K562 (cell line): ENCODE data around the gene MAP1A. TPM values are rescaled to one million over a fixed set of nuclear protein-coding genes. Genes with fewer than 3 reads are reported as not detected.

Experiments
- BRD9 ChIP-seq: fragments of 450-650 bp; IDR thresholded peaks from 2 replicates; pipeline ENCODE4 v1.6.1; 2018; ENCODE audit warnings: low read depth; ENCODE audit not compliant: partially characterized antibody
- E2F6 ChIP-seq, 2 experiments: IDR thresholded peaks; 2 replicates each; pipeline ENCODE4 v1.6.1; 2011; ENCODE audit warnings: borderline replicate concordance in 1 of 2, control low read depth in 1 of 2, low read depth in 1 of 2, low read length in 1 of 2, mild to moderate bottlenecking in 1 of 2, mixed read lengths in 1 of 2, moderate library complexity in 1 of 2; ENCODE audit not compliant: insufficient read depth in 1 of 2, insufficient read length in 1 of 2, poor library complexity in 1 of 2, severe bottlenecking in 1 of 2; ENCODE audit errors: extremely low read depth in 1 of 2
- IFI16 ChIP-seq: fragments of 250-450 bp; sonication (Bioruptor Pico); IDR thresholded peaks from 2 replicates; pipeline ENCODE4 v2.1.2; 2022; ENCODE audit warnings: mild to moderate bottlenecking, inconsistent platforms
- IRF9 ChIP-seq: fragments of 450-650 bp; IDR thresholded peaks from 2 replicates; pipeline ENCODE4 v1.6.1; 2016; ENCODE audit warnings: missing biosample characterization, missing genetic modification characterization
- TEAD4 ChIP-seq, 2 experiments: sonication (generic) in 1 of 2; formaldehyde crosslinking in 1 of 2; IDR thresholded peaks; 2 replicates each; pipeline versions ENCODE4 v1.6.1 to v1.8.0; 2012 to 2022; ENCODE audit warnings: borderline replicate concordance in 1 of 2, inconsistent platforms in 1 of 2, low read length in 1 of 2, mild to moderate bottlenecking in 1 of 2, missing genetic modification reagents in 1 of 2
- TRIM28 ChIP-seq: fragments of 450-650 bp; IDR thresholded peaks from 2 replicates; pipeline ENCODE4 v1.6.1; 2017
- YY1 ChIP-seq, 3 experiments: IDR thresholded peaks; 2 replicates each; pipeline ENCODE4 v1.6.1; 2011; ENCODE audit warnings: low read length in 2 of 3, mild to moderate bottlenecking in 2 of 3, moderate library complexity in 2 of 3, borderline replicate concordance in 1 of 3, control low read depth in 1 of 3, low read depth in 1 of 3; ENCODE audit not compliant: insufficient read depth in 3 of 3, insufficient replicate concordance in 2 of 3, control insufficient read depth in 1 of 3, insufficient read length in 1 of 3; ENCODE audit errors: extremely low read depth in 1 of 3
- ZBTB40 ChIP-seq, 2 experiments: fragments of 450-650 bp in 1 of 2; sonication (generic) in 1 of 2; formaldehyde crosslinking in 1 of 2; IDR thresholded peaks; 2 replicates each; pipeline versions ENCODE4 v1.7.1 to v1.9.0; 2016 to 2022; ENCODE audit warnings: inconsistent platforms in 1 of 2, mild to moderate bottlenecking in 1 of 2, missing genetic modification reagents in 1 of 2
- ZKSCAN1 ChIP-seq: fragments of 150-350 bp; IDR thresholded peaks from 2 replicates; pipeline ENCODE4 v1.6.1; 2016; ENCODE audit warnings: low read depth, low read length
- ZNF232 ChIP-seq: sonication (generic); formaldehyde crosslinking; IDR thresholded peaks from 2 replicates; pipeline ENCODE4 v1.8.0; 2022; ENCODE audit warnings: mild to moderate bottlenecking, missing genetic modification reagents
- ZNF655 ChIP-seq: fragments of 250-450 bp; sonication (Bioruptor Pico); IDR thresholded peaks from 2 replicates; pipeline ENCODE4 v1.5.0; 2021
- polyA plus RNA-seq, 8 experiments: library from polyadenylated mRNA; depleted of rRNA in 4 of 8; stranded (reverse) in 5 of 8; unstranded in 3 of 8; fragments of >200 nt; fragmentation: Nextera tagmentation in 2 of 8; fragmentation: Illumina TruSeq in 1 of 8; extraction: Ambion mirVana in 2 of 8; extraction: Trizol in 1 of 8; gene quantifications; 2 replicates each; pipeline versions ENCODE4 v1.2.1 to v1.2.3, GENCODE V29; 2011 to 2014; ENCODE audit warnings: inconsistent platforms in 1 of 8, missing spikeins in 1 of 8
- total RNA-seq, 7 experiments: library from RNA; depleted of rRNA in 6 of 7; stranded (reverse); fragments of >200 nt in 6 of 7; fragmentation: Illumina TruSeq in 2 of 7; extraction: Trizol in 2 of 7; gene quantifications; 2 replicates each; pipeline versions ENCODE4 v1.2.1 to v1.2.3, GENCODE V29; 2011 to 2021; ENCODE audit warnings: low replicate concordance in 1 of 7

The MAP1A gene
- total and polyA plus RNA-seq, 9 of the 15 experiments (the other 6 are each of a cell fraction or from before 2014, with no cell fraction given): 2.0 to 20.3 (median 7.3) TPM

GRCh38 chr15:43492673-43493601, 24.5 kb upstream of the MAP1A start, which contains the start of gene TP53BP1 (continued):
- 0 out of 2 replicates have a peak, but pooled peaks have one; percentile 53 for TF ChIP-seq TRIM28
- TF ChIP-seq E2F6 (IDR thresholded peaks at IDR 0.05; ENCODE audit: borderline replicate concordance in 1 of 2, extremely low read depth in 1 of 2, insufficient read depth in 1 of 2, insufficient read length in 1 of 2, low read depth in 1 of 2, low read length in 1 of 2, poor library complexity in 1 of 2, severe bottlenecking in 1 of 2): no peak
- TF ChIP-seq ZKSCAN1: no peak
- TF ChIP-seq ZNF232 (CRISPR knock-in tag): no peak
- TF ChIP-seq ZBTB40 (IDR thresholded peaks at IDR 0.05): peak; percentile 67
- no peak for TF ChIP-seq ZBTB40 (CRISPR knock-in tag; IDR thresholded peaks at IDR 0.05)
- no peak for TF ChIP-seq TEAD4 (IDR thresholded peaks at IDR 0.05; ENCODE audit: low read length)
- no peak for TF ChIP-seq TEAD4 (CRISPR knock-in tag; IDR thresholded peaks at IDR 0.05; ENCODE audit: borderline replicate concordance)
- TF ChIP-seq ZNF655: no peak
- no peak for TF ChIP-seq BRD9
- no peak for TF ChIP-seq IRF9
- TF ChIP-seq YY1 (IDR thresholded peaks at IDR 0.05; ENCODE audit: borderline replicate concordance in 1 of 3, control insufficient read depth in 1 of 3, extremely low read depth in 1 of 3, insufficient read depth in 3 of 3, insufficient read length in 1 of 3, insufficient replicate concordance in 2 of 3, low read depth in 1 of 3, low read length in 2 of 3): peak in 2 of 3 experiments; percentile 75 to 87
- no peak for TF ChIP-seq IFI16 (CRISPR knock-in tag)
